Epithelial cell of esophagus (primary cell): Measurements from ENCODE around the gene SLC23A2.

Experiments used
- DNase-seq: peaks from one replicate; pipeline ENCODE4 v3.0.0; 2010; ENCODE audit warnings: low read depth
- H3K4me3 ChIP-seq: 2 replicates; pipeline ENCODE4 v1.5.1; 2011; ENCODE audit warnings: mild to moderate bottlenecking, low read length, control low read depth
- TF ChIP-seq, protein P1 (sequence below): IDR thresholded peaks from 2 replicates; pipeline ENCODE4 v1.5.1; 2011; ENCODE audit warnings: low read depth, mild to moderate bottlenecking, low read length, control low read depth, inconsistent platforms; ENCODE audit not compliant: insufficient read depth; ENCODE audit errors: missing control alignments

SLC23A2 gene

GRCh38 chr20:4961746-4962145 is 39.6 kb downstream of the SLC23A2 start:
- no peak overlapping the region for H3K4me3 ChIP-seq
- no peak for DNase-seq
- TF ChIP-seq, protein P1, sequence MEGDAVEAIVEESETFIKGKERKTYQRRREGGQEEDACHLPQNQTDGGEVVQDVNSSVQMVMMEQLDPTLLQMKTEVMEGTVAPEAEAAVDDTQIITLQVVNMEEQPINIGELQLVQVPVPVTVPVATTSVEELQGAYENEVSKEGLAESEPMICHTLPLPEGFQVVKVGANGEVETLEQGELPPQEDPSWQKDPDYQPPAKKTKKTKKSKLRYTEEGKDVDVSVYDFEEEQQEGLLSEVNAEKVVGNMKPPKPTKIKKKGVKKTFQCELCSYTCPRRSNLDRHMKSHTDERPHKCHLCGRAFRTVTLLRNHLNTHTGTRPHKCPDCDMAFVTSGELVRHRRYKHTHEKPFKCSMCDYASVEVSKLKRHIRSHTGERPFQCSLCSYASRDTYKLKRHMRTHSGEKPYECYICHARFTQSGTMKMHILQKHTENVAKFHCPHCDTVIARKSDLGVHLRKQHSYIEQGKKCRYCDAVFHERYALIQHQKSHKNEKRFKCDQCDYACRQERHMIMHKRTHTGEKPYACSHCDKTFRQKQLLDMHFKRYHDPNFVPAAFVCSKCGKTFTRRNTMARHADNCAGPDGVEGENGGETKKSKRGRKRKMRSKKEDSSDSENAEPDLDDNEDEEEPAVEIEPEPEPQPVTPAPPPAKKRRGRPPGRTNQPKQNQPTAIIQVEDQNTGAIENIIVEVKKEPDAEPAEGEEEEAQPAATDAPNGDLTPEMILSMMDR, result no peak

DNA sequence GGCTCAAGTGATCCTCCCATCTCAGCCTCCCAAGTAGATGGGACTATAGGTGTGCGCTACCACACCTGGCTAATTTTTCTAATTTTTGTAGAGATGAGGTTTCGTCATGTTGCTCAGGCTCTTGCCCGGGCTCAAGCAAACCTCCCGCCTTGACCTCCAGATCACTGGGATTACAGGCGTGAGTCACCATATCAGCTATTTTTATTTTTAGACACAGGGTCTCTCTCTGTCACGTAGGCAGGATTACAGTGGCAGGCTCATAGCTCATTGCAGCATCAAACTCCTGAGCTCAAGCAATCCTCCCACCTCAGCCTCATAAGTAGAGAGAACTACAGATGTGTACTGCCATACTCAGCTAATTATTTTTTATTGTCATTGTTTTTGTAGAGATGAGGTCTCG is 41.7 kb downstream of the SLC23A2 start:
- no peak for DNase-seq
- TF ChIP-seq, protein P1, result no peak
- no peak overlapping the region for H3K4me3 ChIP-seq

- DNase-seq, result no peak
- TF ChIP-seq, protein P1, result no peak
- H3K4me3 ChIP-seq, result no peak overlapping the region
These were observed 43.4 kb downstream of the SLC23A2 start for GRCh38 chr20:4957939-4958362.

DNA sequence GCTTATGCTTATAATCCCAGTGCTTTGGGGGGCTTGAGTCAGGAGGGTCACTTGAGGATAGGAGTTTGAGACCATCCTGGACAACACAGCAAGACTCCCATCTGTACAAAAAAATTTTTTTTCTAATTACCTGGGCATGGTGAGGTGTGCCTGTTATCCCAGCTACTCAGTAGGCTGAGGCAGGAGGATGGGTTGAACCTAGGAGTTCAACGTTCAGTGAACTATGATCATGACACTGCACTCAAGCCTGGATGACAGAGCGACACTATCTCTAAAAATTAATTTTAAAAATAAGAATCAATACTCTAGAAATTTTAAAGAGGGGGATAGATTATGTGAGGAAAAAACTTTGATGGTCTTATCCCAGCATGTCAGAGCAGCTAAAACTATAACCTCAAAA is 44.1 kb downstream of the SLC23A2 start:
- no peak overlapping the region for H3K4me3 ChIP-seq
- TF ChIP-seq, protein P1, result no peak
- no peak for DNase-seq

DNA sequence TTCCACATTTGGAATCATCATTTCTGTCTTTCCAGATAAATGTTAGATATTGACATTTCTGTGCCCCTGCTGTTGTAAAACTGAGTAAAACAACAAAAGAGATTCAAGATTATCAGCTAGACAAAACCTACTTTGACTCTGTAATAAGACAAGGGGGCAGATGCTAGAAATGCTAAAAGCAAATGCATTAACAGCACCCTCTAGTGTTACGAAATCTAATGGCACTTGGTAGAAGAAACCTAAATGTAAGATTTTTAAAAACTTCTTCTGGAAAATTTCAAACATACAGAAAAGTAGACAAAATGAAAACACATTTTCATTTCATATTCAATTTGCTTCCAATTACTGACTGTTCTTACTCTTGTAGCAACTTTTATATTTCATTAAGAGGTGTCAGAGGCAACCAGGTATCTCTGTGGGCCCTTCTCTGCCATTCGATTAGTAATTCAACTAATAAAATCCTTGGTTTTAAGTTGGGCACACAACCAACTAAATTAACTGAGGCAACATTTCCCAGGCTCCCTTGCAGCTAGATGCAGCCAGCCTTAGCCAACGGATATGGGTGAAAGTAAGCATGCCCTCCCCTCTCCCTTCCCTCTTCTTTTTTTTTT is 45.0 kb downstream of the SLC23A2 start:
- peak; percentile 61 for DNase-seq
- TF ChIP-seq, protein P1, result peak; percentile 75

GRCh38 chr20:4953881-4954280 is 47.4 kb downstream of the SLC23A2 start:
- no peak for DNase-seq
- TF ChIP-seq, protein P1, result no peak
- no peak overlapping the region for H3K4me3 ChIP-seq

More for the DNA sequence above, 45.0 kb downstream of the SLC23A2 start:
- no peak overlapping the region for H3K4me3 ChIP-seq

DNA sequence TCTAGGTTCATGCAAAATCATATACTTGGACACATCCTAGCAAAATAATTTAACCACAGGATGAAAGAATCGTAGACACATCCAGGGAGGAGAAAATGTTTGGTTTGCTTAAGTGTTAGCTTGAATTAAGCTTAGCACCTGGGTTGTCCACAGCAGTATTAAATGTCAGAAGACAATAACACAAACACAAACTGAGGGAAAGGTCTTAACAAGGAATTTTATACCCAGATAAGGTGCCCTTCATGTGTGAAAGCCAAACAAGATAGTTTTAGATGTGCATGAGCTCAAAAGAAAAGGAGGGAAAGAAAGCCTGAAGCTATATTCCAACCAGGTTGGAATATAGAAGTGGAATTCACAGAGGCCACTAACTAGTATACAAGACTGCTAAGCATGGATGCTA is 49.1 kb downstream of the SLC23A2 start:
- no peak for DNase-seq
- TF ChIP-seq, protein P1, result no peak
- no peak overlapping the region for H3K4me3 ChIP-seq
